EH (cell line): Measurements from ENCODE around the gene IGF2BP2.
A peak's percentile ranks its signal among the peaks of the same experiment; 100 is the strongest.

Experiments
- DNase-seq: peaks from one replicate; pipeline ENCODE4 v3.0.0-alpha.2; 2015; ENCODE audit warnings: low read depth

IGF2BP2 gene

DNA sequence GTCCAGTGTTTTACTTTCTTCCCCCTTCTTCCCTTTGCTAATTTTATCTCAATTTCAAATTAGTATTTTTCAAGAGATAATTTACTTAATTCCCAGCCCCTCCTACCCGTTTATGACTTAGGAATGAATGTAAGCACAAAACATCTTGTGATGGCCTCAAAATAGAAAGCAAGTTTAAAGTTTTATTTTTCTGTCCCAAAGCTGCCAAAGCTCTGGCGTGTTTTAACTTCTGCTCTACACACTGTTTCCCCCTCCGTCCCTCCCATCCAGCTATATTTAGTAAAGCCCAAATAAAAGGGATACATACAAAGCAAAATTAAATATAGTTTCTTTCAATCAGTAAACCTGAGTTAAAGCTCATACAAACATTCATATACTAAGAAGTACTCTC is 59.9 kb downstream of the IGF2BP2 start:
- no peak for DNase-seq

DNA sequence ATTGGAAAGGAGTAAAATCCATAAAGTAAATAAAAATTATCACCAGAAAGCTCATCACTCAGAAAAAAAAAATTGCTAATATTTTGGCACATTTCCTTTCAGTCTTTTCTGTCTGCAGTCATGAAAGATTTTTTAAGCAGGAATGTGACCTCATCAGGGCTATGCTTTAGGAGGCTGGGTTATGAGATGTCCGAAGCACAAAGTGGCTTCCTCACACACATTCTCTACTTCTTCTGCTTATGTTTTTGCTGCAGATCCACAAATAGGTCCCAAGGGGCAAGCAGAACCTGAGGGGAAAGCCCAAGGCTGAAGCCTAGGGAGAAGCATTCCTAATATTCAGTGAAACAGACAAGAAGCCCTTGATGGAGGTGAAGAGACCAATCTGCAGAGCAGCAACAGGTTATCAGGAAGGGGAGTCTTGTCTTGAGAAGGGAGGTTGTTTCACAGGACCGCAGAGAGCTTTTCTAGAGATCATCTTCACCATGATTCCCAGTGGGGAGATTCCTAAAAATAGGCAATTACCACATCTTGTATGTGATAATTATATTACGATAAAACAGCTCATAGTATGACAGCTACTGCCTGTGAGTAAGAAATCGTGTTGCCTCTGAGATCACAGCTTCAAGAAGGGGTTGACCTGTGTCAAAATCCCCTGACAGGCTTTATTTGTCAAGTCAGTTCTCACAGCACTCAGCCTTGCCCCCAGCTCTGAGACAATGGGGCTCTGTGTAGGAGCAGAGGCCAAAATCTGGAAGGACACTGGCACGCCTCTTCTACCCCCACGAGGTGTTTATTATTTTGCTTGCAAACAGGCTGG is 60.5 kb downstream of the IGF2BP2 start:
- peak; percentile 52 for DNase-seq

DNA sequence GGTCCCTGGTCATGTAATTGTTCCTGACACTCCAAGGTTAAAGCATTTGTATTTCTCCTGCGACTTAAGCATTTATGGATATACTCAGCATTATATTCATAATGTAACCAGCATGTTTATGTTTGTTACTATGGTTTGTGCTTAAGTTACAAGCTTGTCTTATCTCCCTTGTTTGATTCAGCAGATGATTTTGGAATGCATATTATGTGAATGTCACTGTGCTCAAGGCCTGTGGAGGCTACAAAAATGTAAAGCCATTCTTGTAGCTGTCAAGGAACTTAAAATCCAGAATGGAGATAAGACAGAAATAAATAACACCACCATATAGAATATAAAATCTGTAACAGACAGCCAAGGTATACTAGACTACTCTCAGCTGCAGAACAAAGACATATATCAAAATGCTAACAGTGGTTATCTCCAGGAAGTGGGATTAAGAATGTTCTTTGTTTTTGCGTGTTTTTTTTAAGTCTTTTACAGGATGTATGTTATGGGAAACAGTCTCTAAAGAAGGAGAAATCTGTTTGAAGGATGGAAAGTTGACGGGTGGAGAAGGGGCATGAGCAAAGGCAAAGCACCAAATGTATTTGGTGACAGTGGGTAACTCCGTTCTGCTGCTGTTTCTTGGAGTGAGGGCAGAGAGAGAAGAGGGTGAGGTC is 61.4 kb downstream of the IGF2BP2 start:
- peak; percentile 36 for DNase-seq

DNA sequence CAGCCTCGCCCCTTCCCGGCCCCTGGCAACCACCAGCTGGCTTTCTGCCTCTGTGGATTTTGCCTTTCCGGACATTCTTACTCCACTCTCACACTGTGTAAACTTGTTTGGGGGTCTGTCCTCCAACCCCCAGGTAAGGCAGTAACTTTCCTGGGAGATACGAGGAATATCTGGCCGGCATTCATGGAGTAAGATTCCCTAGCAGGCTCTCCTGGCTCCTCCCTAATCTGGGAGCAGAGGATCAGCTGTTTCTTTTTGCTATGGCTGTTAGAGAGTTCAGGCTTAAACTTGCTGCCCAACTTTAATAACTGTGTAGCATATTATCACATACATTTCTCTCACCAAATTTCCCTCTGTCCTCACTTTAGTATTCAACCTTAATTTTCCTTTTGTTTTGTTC is 64.3 kb downstream of the IGF2BP2 start:
- DNase-seq, result peak; percentile 42

DNA sequence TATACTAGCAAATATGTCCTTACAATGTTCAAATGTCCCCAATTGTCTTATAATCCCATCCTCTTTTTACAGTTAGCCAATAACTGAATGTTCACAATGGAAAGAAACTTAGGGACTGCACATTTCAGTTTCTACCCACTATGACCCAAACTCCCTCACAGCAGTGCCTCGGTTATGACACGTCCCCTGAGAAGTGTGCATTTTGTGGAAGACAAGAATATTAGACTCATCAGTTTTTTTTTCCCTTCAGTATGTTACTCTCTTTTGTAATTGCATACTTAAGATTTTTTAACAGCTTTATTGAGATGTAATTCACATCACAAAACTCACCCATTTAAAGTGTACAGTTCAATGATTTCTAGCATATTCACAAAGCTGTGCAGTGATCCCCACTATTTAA is 64.8 kb downstream of the IGF2BP2 start:
- DNase-seq, result peak; percentile 64

DNA sequence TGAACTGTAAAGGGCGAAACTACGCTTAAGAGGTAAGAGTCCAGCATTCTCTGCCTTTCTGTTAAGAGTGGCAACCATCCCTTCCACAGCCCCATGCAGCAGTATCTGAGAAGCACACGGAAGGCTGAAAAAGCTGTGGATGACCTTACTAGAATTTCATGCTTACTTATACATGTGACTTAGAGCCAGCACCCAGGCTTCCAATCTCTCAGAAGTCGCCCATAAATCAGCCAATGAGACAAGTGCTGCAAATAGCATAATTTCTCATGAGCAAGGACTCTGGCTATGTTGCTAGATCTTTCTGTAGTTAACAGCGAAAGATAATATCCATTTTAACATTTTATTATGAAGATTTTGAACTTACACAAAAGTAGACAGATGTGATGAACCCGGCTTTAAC is 65.3 kb downstream of the IGF2BP2 start:
- DNase-seq, result no peak

DNA sequence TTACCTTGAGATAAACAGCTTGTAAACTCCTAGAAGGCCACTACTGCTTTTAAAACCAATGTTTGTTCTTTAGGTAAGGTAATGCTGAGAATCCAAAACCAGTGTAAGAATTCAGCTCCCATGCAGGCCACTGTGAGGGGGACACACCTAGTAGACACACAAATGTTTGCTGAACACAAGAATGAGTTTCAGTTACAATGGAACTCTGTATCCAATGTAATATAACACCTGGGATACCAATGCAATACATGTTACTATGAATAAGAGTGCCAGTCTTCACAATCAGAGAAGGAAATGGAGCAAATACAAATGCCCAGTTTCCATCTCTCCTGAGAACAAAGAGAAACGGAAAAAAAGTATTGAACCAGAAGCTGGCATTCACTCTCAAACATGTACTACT is 65.9 kb downstream of the IGF2BP2 start:
- DNase-seq, result no peak

DNA sequence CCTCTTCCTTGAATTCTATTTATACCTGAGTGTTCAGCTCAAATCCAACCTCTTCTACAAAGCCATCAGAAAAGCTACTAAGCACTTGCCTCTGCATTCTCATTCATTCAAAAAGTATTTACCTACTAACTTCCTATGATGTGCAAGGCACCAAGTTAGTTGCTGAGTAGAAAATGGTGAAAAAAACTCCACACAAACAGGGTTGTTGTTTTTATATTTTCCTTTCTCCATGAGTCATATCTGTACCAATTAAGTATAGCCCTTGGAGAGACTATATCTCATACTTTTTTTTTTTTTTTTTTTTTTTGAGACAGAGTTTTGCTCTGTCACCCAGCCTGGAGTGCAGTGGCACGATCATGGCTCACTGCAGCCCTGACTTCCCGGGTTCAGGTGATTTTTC is 67.7 kb downstream of the IGF2BP2 start:
- peak; percentile 58 for DNase-seq

DNA sequence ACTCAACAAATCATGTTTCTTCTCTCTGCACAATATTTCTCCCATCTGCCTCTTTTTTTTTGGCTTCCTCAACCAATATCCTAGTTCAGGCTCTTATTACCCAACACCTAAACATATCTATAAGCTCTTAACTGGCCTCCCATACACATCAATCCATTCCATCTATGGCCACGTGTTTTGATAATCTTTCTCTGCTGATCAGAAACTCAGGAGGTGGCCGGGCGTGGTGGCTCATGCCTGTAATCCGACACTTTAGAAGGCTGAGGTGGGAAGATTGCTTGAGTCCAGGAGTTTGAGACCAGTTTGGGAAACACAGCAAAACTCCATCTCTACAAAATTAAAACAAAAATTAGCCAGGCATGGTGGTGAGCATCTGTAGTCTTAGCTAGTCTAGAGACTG is 68.4 kb downstream of the IGF2BP2 start:
- DNase-seq, result no peak

DNA sequence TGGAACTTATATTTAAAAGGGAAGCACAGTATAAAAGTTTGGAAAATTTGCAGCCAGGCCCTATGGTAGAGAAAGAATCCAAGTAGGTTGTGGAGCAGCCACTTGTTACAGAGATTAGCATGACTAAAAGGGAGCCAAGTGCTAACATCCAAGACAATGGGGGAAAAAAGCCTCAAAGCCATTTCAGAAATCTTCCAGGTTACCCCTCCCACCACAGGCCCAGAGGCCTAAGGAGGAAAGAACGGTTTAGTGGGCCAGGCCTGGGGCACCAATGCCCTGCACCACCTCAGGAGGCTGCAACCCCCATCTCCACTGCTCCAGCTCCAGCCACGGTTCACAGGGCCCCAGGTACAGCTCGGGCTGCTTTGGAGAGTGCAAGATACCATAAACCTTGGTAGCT is 69.9 kb downstream of the IGF2BP2 start:
- no peak for DNase-seq

DNA sequence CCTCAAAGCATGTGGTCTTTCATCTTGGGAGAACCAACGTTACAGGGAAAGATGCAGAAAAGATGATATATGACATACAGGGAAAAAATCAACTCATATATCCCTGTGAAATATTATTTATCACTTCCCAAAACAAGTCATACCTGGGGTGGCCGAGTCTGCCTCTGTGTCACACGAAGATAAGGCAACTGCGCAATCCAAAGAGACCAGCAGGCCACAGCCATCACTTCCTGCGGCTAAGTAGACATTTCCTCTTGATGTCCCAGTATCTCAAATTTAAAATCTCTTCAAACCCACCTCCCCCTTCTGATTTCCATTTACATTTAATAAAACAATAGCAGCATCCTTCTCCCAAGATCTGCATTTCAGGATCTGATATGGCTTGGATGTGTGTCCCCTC is 71.5 kb downstream of the IGF2BP2 start:
- DNase-seq, result no peak

DNA sequence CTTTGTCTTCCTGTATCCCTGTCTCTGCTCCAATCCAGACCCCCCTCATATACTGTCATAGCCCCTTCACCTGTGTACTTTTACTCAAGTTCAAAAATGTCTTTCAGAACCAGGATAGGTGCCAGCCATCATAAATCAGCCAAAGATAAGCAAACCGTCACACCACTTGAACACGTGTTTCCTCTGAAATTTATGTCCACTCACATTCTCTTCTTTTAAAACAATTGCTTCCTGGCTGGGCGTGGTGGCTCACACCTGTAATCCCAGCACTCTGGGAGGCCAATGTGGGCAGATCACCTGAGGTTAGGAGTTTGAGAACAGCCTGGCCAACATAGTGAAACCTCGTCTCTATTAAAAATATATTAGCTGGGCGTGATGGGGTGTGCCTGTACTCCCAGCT is 74.1 kb downstream of the IGF2BP2 start:
- DNase-seq, result no peak

DNA sequence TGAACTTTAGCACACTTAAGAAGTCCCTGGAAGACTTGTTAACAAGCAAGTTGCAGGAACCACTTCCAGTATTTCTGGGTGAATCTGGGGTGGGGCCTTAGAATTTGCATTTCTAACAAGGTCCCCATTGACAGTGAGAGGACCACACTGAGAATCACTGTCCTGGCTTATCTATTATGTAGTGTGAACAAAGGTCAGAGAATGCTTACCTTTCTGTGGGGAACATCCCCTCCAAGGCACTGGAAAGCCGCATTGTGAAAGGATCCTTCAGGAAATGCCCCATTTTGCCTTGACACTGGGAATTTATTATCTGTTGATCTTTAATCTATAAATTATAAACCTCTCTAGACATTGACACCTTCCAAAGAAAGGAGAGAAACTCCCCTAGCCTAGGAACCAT is 74.8 kb downstream of the IGF2BP2 start:
- no peak for DNase-seq

DNA sequence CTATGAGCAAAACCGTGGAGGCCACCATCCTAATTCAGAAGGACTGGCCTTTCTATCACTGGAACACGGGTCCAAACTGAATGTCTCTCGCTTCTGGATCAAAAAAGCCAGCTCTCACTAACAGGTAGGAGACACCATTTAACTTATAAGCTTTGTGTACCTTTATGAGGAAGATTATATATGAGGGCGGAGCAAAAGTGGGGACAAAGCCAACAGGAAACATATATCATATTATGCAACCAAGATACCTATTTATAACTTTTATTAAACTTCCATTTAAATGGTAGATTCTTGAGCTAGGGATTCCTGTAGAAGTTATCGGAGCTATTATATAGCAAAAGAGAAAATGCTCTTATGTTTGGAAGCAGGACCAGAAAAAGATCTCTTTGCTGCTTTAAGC is 78.4 kb downstream of the IGF2BP2 start:
- DNase-seq, result no peak

DNA sequence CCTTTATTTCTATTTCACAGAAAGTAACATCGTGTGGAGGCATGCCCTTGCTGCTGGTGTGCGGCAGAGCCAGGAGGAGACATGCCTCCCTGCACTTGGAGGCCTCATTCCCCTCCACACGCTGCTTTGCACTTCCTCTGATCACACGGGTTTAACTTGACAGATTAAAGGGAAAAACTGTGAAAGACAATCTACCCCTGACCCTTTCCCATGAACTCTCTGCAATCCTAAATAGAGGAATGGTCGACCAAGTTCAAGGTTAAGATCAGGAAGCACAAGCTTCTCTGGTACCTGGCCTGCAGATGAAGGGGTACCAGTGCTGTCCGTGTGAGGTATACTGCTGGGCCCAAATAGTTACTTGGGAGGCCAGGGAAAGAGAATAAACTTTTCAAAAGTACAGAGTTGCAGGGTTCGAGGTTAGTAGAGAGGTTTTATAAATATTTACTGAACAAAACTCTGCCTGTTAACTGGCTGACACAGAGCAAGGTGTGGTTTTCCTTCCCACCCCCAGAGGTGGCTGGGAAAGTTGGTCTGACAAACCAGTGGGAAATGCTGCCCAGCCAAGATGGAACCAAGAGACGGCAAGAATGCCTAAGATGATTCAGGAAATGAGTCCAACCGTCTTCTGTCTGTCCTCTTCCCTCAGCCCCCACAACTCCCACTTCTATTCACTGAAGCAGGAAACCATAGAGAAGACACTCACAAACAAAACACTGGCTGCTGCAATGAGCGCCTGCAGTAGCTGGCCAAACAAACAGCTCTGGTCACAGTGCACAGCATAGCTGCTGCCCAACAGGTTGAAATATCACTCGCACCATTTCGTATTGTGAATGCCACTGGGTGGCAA is 79.6 kb downstream of the IGF2BP2 start:
- DNase-seq, result peak; percentile 96

DNA sequence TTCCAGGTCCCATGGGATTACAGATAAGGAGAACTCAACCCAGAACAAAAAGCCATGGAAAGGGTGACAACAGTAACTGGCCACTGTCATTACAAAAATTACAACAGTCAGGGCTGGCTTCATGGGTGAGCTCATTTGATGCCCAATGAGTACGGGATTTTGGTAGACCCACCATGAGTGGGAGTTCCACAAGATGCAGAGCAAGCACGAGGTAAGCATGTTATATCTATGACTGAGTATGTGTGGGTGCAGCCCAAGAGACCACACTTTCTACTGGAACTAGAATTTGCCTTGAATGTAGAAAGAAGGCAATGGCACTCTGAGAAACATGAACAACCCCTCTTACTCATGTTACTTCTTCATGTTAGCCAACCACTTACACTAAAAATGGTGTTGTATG is 83.3 kb downstream of the IGF2BP2 start:
- no peak for DNase-seq

DNA sequence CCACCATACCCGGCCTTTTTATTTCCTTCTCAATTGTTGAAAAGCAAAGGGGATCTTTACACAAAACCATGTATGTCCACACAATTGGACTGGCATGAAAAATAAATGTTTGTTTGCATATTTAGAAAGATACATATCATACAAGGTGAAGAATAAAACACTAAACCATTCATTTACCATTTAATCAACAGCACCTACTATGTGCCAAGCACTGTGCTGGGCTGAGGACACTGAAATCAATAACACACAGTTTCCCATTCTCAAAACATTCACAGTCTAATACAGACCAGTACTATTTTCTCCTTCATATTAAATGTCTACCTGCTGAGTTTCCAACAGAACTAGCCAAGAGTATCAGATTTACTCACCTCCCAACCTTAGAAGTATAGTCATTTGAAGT is 84.7 kb downstream of the IGF2BP2 start:
- DNase-seq, result no peak

DNA sequence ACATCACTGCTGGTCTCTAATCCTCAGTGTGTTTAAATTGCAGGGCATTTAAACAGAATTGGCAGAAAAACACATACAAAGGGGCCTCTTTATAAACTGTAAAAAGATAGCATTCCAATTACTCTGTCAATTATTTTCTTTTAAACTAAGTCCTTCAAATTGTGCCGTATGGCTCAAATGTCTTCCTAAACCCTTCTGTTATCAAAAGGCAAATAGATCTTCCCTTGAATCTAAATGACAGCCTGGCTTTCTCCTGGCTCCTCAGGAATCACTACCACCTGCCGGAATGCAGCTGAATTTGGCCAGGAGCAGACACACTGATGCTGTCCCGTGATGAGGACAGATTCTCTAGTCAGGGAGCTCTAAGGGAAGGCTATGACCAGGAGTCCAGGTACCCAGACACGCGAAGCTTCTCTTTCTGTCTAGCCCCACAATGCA is 85.6 kb downstream of the IGF2BP2 start:
- no peak for DNase-seq

DNA sequence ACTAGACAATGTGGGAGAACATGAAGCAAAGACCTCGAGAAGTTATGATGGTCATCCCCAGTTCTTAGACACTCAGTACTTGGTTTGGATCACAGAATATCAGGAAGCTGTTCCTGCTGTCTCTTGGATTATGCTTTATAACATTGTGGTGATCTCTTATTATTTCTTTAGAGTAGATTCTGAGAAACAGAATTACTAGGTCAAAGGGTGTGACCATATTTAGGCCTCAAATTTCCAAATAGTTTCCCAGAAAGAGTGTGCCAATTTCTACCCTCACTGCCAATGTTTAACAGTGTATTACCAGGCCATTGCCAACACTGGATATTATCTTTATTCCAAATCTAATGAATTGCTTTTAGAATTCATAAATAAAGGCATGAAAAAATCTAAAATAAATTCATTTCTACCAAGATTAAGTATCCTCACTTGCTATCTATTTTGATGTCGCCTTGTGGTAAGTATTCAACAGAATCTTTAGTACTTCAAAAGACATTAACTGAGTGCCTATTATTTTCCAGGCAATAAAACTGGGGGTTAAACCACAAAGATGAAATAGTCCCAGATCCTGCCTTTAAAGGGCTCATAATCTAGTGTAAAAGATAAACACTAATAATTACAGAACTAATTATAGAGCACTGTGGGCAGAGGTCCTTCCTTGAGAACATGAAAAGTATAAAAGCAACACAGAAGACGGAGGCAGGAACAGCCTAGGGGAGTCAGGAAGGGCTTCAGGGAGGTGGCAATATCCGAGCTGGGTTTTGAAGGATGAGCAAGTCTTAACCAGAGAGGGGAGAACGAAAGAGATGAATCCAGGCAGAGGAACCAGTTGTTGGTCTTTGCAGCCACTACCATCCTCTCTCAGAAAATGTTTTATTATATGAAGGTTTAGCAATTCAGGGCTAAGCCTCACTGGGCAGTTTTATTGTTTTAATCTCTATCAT is 86.8 kb downstream of the IGF2BP2 start:
- DNase-seq, result no peak

DNA sequence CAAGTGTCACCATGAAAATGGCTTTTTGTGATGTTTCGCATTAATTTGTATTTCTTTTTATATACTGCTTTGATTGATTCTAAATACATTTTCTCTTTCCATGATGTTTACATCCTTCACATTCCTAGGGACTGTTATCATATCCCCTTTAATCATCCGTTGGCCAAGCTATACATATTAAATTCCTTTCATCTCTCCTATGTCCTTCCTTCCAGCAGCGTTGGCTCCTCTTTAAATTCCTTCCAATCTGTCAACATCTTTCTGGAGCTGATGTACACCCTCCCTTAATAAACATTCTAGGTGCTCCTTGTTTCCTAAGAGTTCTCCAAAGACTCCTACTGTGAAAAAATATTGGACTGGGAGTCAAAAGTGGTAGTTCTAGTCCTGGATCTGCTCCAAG is 87.8 kb downstream of the IGF2BP2 start:
- DNase-seq, result peak; percentile 80

DNA sequence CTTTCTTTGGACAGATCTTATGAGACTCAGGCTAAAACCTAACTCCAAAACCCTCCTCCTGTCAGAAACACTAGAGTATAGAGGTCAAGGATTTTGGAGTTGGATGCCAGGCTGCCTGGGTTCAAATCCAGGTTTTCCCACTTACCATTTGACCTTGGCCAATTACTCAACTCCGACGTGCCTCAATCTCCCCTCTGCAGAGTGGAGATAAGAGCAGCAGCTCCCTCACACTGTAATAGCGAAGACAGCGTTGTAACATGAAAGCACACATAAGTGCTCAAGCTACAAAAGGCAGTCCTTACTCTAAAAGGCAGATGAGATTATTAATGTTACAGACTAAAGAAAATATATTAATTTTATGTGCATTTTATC is 90.1 kb downstream of the IGF2BP2 start:
- no peak for DNase-seq
